Stimulated activated CD8-positive, alpha-beta memory T cell treated with anti-CD3 and anti-CD28 coated beads, Interleukin-4, amount 100 ng/mL, for 48 hours (primary cell): ENCODE measurements around the gene HAX1.
A peak's percentile ranks its signal among the peaks of the same experiment; 100 is the strongest.
"Not testable (repeated sequence)": the region's sequence is repeated elsewhere in the genome, so short reads cannot be mapped to it uniquely, and the experiment has no call there.

Experiments
- DNase-seq: peaks from one replicate; pipeline ENCODE4 v3.0.0-alpha.2; 2020

HAX1 gene

GRCh38 chr1:154287591-154287990 lies 15.2 kb downstream of the HAX1 start:
- DNase-seq, result not testable (repeated sequence)

GRCh38 chr1:154288661-154289060 lies 16.2 kb downstream of the HAX1 start:
- DNase-seq, result no peak

- DNase-seq, result no peak
Measured at GRCh38 chr1:154290921-154291320, 18.5 kb downstream of the HAX1 start.

GRCh38 chr1:154295408-154296235 lies 23.2 kb downstream of the HAX1 start:
- DNase-seq, result no peak

- DNase-seq, result no peak
Measured at GRCh38 chr1:154301582-154301981, 29.2 kb downstream of the HAX1 start.

GRCh38 chr1:154304664-154305337 lies 32.4 kb downstream of the HAX1 start:
- peak; percentile 73 for DNase-seq

GRCh38 chr1:154306151-154306550 lies 33.7 kb downstream of the HAX1 start:
- DNase-seq, result no peak

- DNase-seq, result peak; percentile 33
Measured at GRCh38 chr1:154307670-154308270, 35.3 kb downstream of the HAX1 start.

- not testable (repeated sequence) for DNase-seq
Measured at GRCh38 chr1:154309136-154309535, 36.7 kb downstream of the HAX1 start.

GRCh38 chr1:154312229-154313065 lies 40.0 kb downstream of the HAX1 start:
- not testable (repeated sequence) for DNase-seq

GRCh38 chr1:154313066-154313356 lies 40.6 kb downstream of the HAX1 start:
- DNase-seq, result no peak

GRCh38 chr1:154314226-154314625 lies 41.8 kb downstream of the HAX1 start:
- DNase-seq, result not testable (repeated sequence)

- no peak for DNase-seq
Measured at GRCh38 chr1:154316704-154317103, 44.3 kb downstream of the HAX1 start.

- DNase-seq, result no peak
Measured at GRCh38 chr1:154318386-154318785, 46.0 kb downstream of the HAX1 start.

- DNase-seq, result no peak
Measured at GRCh38 chr1:154320882-154321608, 48.6 kb downstream of the HAX1 start, which contains the start of gene AQP10. AQP10 (plus strand) TSS chr1:154321093; CDS start chr1:154321156, 63 bp downstream.

- not testable (repeated sequence) for DNase-seq
Measured at GRCh38 chr1:154321609-154321934, 49.1 kb downstream of the HAX1 start.

- no peak for DNase-seq
Measured at GRCh38 chr1:154323493-154323892, 51.1 kb downstream of the HAX1 start.

- DNase-seq, result no peak
Measured at GRCh38 chr1:154324241-154324640, 51.8 kb downstream of the HAX1 start.

GRCh38 chr1:154324669-154325582 lies 52.5 kb downstream of the HAX1 start, which contains the start of gene ATP8B2:
ATP8B2 (plus strand) TSS chr1:154325525; CDS start chr1:154328142, 2,617 bp downstream.
- peak; percentile 89 for DNase-seq
